SK-N-SH (cell line): ENCODE data around the gene COL23A1. TPM values are rescaled to one million over a fixed set of nuclear protein-coding genes. Genes with fewer than 3 reads are reported as not detected.

Experiments used
- CTCF ChIA-PET: fragments of 300-600, 350-600 bp; formaldehyde crosslinking; extraction: SDS; loops from one replicate; lab custom pipeline; 2021; lab: Yijun Ruan, JAX
- POLR2A ChIA-PET: fragments of 350-600 bp; sonication (Branson Sonifier 250); formaldehyde crosslinking; extraction: SDS; loops from one replicate; lab custom pipeline; 2020; ENCODE audit warnings: antibody characterized with exemption, inconsistent platforms; lab: Yijun Ruan, JAX
- DNase-seq: peaks from one replicate; pipeline ENCODE4 v3.0.0; 2012
- H2AFZ ChIP-seq: fragments of 200-600 bp; sonication (generic); 2 replicates; pipeline ENCODE4 v1.8.1; 2016; ENCODE audit warnings: antibody characterized with exemption, mild to moderate bottlenecking, low read depth
- H3F3A ChIP-seq: fragments of 200-600 bp; sonication (generic); replicated peaks from 2 replicates; pipeline ENCODE3; 2016; ENCODE audit warnings: antibody characterized with exemption, mild to moderate bottlenecking; ENCODE audit not compliant: insufficient read depth
- H3K27ac ChIP-seq, 2 experiments: fragments of 200-500 bp in 1 of 2; fragments of 200-600 bp in 1 of 2; sonication (Bioruptor generic) in 1 of 2; sonication (generic), shearing (Covaris generic) in 1 of 2; 2 replicates each; pipeline versions ENCODE4 v1.5.1 to v1.6.1; 2014 to 2016; ENCODE audit warnings: low read depth in 2 of 2, inconsistent platforms in 1 of 2, low read length in 1 of 2, mild to moderate bottlenecking in 1 of 2, mixed read lengths in 1 of 2
- H3K27me3 ChIP-seq: fragments of 200-600 bp; sonication (generic), shearing (Covaris generic); 2 replicates; pipeline ENCODE4 v1.6.1; 2016; ENCODE audit warnings: mixed run types; ENCODE audit not compliant: insufficient read depth
- H3K36me3 ChIP-seq, 2 experiments: fragments of 200-500 bp in 1 of 2; fragments of 200-600 bp in 1 of 2; sonication (Bioruptor generic) in 1 of 2; sonication (generic) in 1 of 2; replicated peaks in 1 of 2; 2 replicates each; pipeline versions ENCODE3 to v1.5.1; 2014 to 2016; ENCODE audit warnings: low read length in 1 of 2, mild to moderate bottlenecking in 1 of 2; ENCODE audit not compliant: insufficient read depth in 2 of 2, control insufficient read depth in 1 of 2
- H3K4me1 ChIP-seq, 2 experiments: fragments of 200-500 bp in 1 of 2; fragments of 200-600 bp in 1 of 2; sonication (Bioruptor generic) in 1 of 2; sonication (generic), shearing (Covaris generic) in 1 of 2; 2 replicates each; pipeline versions ENCODE4 v1.5.1 to v1.6.1; 2014 to 2016; ENCODE audit warnings: low read depth in 1 of 2, low read length in 1 of 2, mixed run types in 1 of 2; ENCODE audit not compliant: insufficient read depth in 2 of 2, control insufficient read depth in 1 of 2
- H3K4me2 ChIP-seq: fragments of 200-600 bp; sonication (generic), shearing (Covaris generic); 2 replicates; pipeline ENCODE4 v1.6.1; 2017; ENCODE audit warnings: mixed run types
- H3K4me3 ChIP-seq, 2 experiments: fragments of 200-500 bp in 1 of 2; fragments of 200-600 bp in 1 of 2; sonication (Bioruptor generic) in 1 of 2; sonication (generic), shearing (Covaris generic) in 1 of 2; 2 replicates each; pipeline versions ENCODE4 v1.5.1 to v1.8.1; 2014 to 2016; ENCODE audit warnings: low read depth in 2 of 2, inconsistent platforms in 1 of 2, low read length in 1 of 2, mild to moderate bottlenecking in 1 of 2, mixed read lengths in 1 of 2, moderate library complexity in 1 of 2
- H3K79me2 ChIP-seq: fragments of 200-600 bp; sonication (generic); 2 replicates; pipeline ENCODE4 v1.8.1; 2017; ENCODE audit warnings: mild to moderate bottlenecking; ENCODE audit not compliant: insufficient read depth
- H3K9ac ChIP-seq: fragments of 200-600 bp; sonication (generic); 2 replicates; pipeline ENCODE4 v1.6.1; 2017; ENCODE audit warnings: mixed run types
- H3K9me2 ChIP-seq: fragments of 200-600 bp; sonication (generic); 2 replicates; pipeline ENCODE4 v1.6.1; 2017; ENCODE audit warnings: mixed run types
- H3K9me3 ChIP-seq: fragments of 200-600 bp; sonication (generic); 2 replicates; pipeline ENCODE4 v1.6.1; 2017; ENCODE audit warnings: mixed run types, mild to moderate bottlenecking, moderate library complexity
- H4K20me1 ChIP-seq: fragments of 200-600 bp; sonication (generic); 2 replicates; pipeline ENCODE4 v1.6.1; 2017; ENCODE audit warnings: mild to moderate bottlenecking, mixed run types; ENCODE audit not compliant: insufficient read depth
- CTCF ChIP-seq: fragments of 200-600 bp; sonication (generic); IDR thresholded peaks from 2 replicates; pipeline ENCODE4 v1.6.1; 2017; ENCODE audit warnings: antibody characterized with exemption, mild to moderate bottlenecking, moderate library complexity
- ELF1 ChIP-seq: IDR thresholded peaks from 2 replicates; pipeline ENCODE4 v1.4.0; 2012
- FOXM1 ChIP-seq: IDR thresholded peaks from 2 replicates; pipeline ENCODE4 v1.4.0; 2012; ENCODE audit warnings: low read depth, mild to moderate bottlenecking
- JUND ChIP-seq: IDR thresholded peaks from 2 replicates; pipeline ENCODE4 v1.4.0; 2012
- RAD21 ChIP-seq: IDR thresholded peaks from 2 replicates; pipeline ENCODE4 v1.6.1; 2012; ENCODE audit warnings: mild to moderate bottlenecking, low read length
- REST ChIP-seq: IDR thresholded peaks from 2 replicates; pipeline ENCODE4 v1.6.1; 2012; ENCODE audit warnings: mild to moderate bottlenecking, low read depth, low read length, moderate library complexity
- RXRA ChIP-seq: IDR thresholded peaks from 2 replicates; pipeline ENCODE4 v1.4.0; 2012; ENCODE audit warnings: low read depth, mild to moderate bottlenecking, borderline replicate concordance
- TCF12 ChIP-seq: IDR thresholded peaks from 2 replicates; pipeline ENCODE4 v1.4.0; 2012
- TEAD4 ChIP-seq: IDR thresholded peaks from 2 replicates; pipeline ENCODE4 v1.4.0; 2012; ENCODE audit warnings: mild to moderate bottlenecking, borderline replicate concordance; ENCODE audit not compliant: insufficient read depth
- YY1 ChIP-seq: IDR thresholded peaks from 2 replicates; pipeline ENCODE4 v1.4.0; 2012; ENCODE audit warnings: low read depth, mild to moderate bottlenecking
- ZBTB33 ChIP-seq: IDR thresholded peaks from 2 replicates; pipeline ENCODE4 v1.4.0; 2012; ENCODE audit warnings: low read depth, borderline replicate concordance
- WGBS: methylation state at CpG from one replicate; pipeline ENCODE4 v1.1.6; 2017; ENCODE audit warnings: low lambda C conversion rate; 5-methylcytosine and 5-hydroxymethylcytosine counted together
- polyA plus RNA-seq, 3 experiments: library from polyadenylated mRNA; depleted of rRNA; stranded (reverse); fragments of >200 nt; gene quantifications; 2 replicates each; pipeline ENCODE4 v1.2.3, GENCODE V29; 2012

COL23A1 gene
- polyA plus RNA-seq, 1 of the 3 experiments (the other 2 are of a cell fraction): 0.10 TPM

GRCh38 chr5:178319541-178320041 is 270.6 kb downstream of the COL23A1 start:
- no peak overlapping the region for H3K4me2 ChIP-seq
- H3K27ac ChIP-seq: no peak overlapping the region; a peak in 1 of 4 replicates
- no peaks in the 10 kb centered on the region for H3K36me3 ChIP-seq
- ChIA-PET POLR2A (no interaction called here), CTCF (interaction anchor here (1.0 kb wide), 1 partner anchor 39 kb away, joined by 7 read pairs; no protein-coding TSS in a partner anchor)
- no peak overlapping the region for H2AFZ ChIP-seq
- H3F3A ChIP-seq: no peaks in the 10 kb centered on the region
- H3K79me2 ChIP-seq: no peaks in the 10 kb centered on the region
- H3K9me3 ChIP-seq: no peaks in the 10 kb centered on the region
- H3K27me3 ChIP-seq: no peaks in the 10 kb centered on the region
- no peak overlapping the region for H3K9ac ChIP-seq
- WGBS: 66% methylated on average over 2 of the region's 20 CpGs
- no peak for DNase-seq
- no peak for TF ChIP-seq FOXM1
- TF ChIP-seq JUND: no peak
- no peak for TF ChIP-seq TEAD4
- TF ChIP-seq ELF1: no peak
- TF ChIP-seq RAD21: no peak
- no peak for TF ChIP-seq CTCF
- TF ChIP-seq TCF12: no peak
- no peak for TF ChIP-seq ZBTB33
- no peak for TF ChIP-seq YY1
- TF ChIP-seq RXRA: no peak
- no peak for TF ChIP-seq REST
- H3K4me1 ChIP-seq: peaks cover 0 to 12% of the 10 kb centered on the region in 2 experiments; a peak in 1 of 4 replicates
- H3K4me3 ChIP-seq: no peak overlapping the region
- H3K9me2 ChIP-seq: no peaks in the 10 kb centered on the region
- H4K20me1 ChIP-seq: no peaks in the 10 kb centered on the region
